GM12878 (cell line): Measurements from ENCODE around the gene EIF4E1B. TPM values are rescaled to one million over a fixed set of nuclear protein-coding genes. Genes with fewer than 3 reads are reported as not detected.

Experiments used
- ATAC-seq: fragments of 200-7000 bp; cut with Tn5 transposase; 3 replicates; pipeline ENCODE4 v1.9.1; 2020; ENCODE audit warnings: mild to moderate bottlenecking, moderate library complexity
- BruUV-seq: library from RNA; stranded (reverse); fragments of 400-500 nt; replicated peaks from 2 replicates; lab custom pipeline; 2021; lab: Mats Ljungman, UMichigan
- CTCF ChIA-PET: fragments of 300-600 bp; sonication (Branson Sonifier 250); formaldehyde crosslinking; extraction: SDS; loops from one replicate; lab custom pipeline; 2021; ENCODE audit warnings: inconsistent platforms; lab: Yijun Ruan, JAX
- POLR2A ChIA-PET: fragments of 350-600 bp; formaldehyde crosslinking; extraction: SDS; loops from one replicate; lab custom pipeline; 2021; ENCODE audit warnings: inconsistent platforms; lab: Charles Lee
- RAD21 ChIA-PET: fragments of 300-600 bp; sonication (Branson Sonifier 250); formaldehyde crosslinking; loops from one replicate; lab custom pipeline; 2023; ENCODE audit warnings: antibody characterized with exemption; ENCODE audit not compliant: unreplicated experiment; lab: Charles Lee
- SMC1A ChIA-PET: fragments of 300-600 bp; sonication (Branson Sonifier 250); formaldehyde crosslinking; loops from one replicate; lab custom pipeline; 2023; ENCODE audit not compliant: unreplicated experiment, uncharacterized antibody; lab: Charles Lee
- DNase-seq: peaks from one replicate; pipeline ENCODE4 v3.0.0-alpha.2; 2011; ENCODE audit warnings: low read depth, low spot score
- FAIRE-seq: peaks from 3 replicates; lab custom pipeline; 2011; peaks lifted over from hg19 to GRCh38; lab: Jason Lieb, UNC
- H2AFZ ChIP-seq: 2 replicates; pipeline ENCODE4 v1.6.0; 2011; ENCODE audit warnings: low read depth, low read length, control low read depth; ENCODE audit not compliant: control insufficient read depth
- H3K27ac ChIP-seq: 2 replicates; pipeline ENCODE4 v1.5.1; 2011; ENCODE audit warnings: control low read depth; ENCODE audit not compliant: control insufficient read depth, insufficient read depth
- H3K27me3 ChIP-seq, 2 experiments: replicated peaks in 1 of 2; 2 replicates each; pipeline versions ENCODE4 v1.6.0 to v1.6.1; 2011; ENCODE audit warnings: low read length in 1 of 2; ENCODE audit not compliant: control insufficient read depth in 2 of 2, insufficient read depth in 2 of 2
- H3K36me3 ChIP-seq, 2 experiments: 2 replicates each; pipeline ENCODE4 v1.5.1; 2011; ENCODE audit warnings: low read length in 1 of 2; ENCODE audit not compliant: control insufficient read depth in 2 of 2, insufficient read depth in 2 of 2
- H3K4me1 ChIP-seq: 2 replicates; pipeline ENCODE4 v1.6.1; 2011; ENCODE audit warnings: mild to moderate bottlenecking, low read length, moderate library complexity, mixed read lengths; ENCODE audit not compliant: control insufficient read depth, insufficient read depth
- H3K4me2 ChIP-seq: 2 replicates; pipeline ENCODE4 v1.6.0; 2011; ENCODE audit warnings: control low read depth; ENCODE audit not compliant: control insufficient read depth, insufficient read depth
- H3K4me3 ChIP-seq: fragments of 200-600 bp; sonication (generic); 2 replicates; pipeline ENCODE4 v1.5.1; 2016
- H3K79me2 ChIP-seq: 2 replicates; pipeline ENCODE4 v1.6.0; 2011; ENCODE audit warnings: low read length; ENCODE audit not compliant: control insufficient read depth, insufficient read depth
- H3K9ac ChIP-seq: 2 replicates; pipeline ENCODE4 v1.8.0; 2011; ENCODE audit warnings: low read length, control low read depth, mixed read lengths; ENCODE audit not compliant: control insufficient read depth, insufficient read depth
- H3K9me3 ChIP-seq: replicated peaks from 3 replicates; pipeline ENCODE4 v1.5.1; 2011; ENCODE audit warnings: mild to moderate bottlenecking, low read length; ENCODE audit not compliant: control insufficient read depth, insufficient read depth
- H4K20me1 ChIP-seq: 2 replicates; pipeline ENCODE4 v1.6.0; 2011; ENCODE audit not compliant: control insufficient read depth, insufficient read depth
- BCL11A ChIP-seq: IDR thresholded peaks from 2 replicates; pipeline ENCODE4 v1.6.1; 2011; ENCODE audit warnings: low read depth, low read length
- CBFB ChIP-seq: IDR thresholded peaks from 2 replicates; pipeline ENCODE4 v1.6.1; 2016; ENCODE audit warnings: antibody characterized with exemption, low read depth
- KAT2A ChIP-seq: conservative IDR thresholded peaks from 2 replicates; pipeline ENCODE4 v1.6.1; 2011; ENCODE audit warnings: low read depth, low read length; ENCODE audit not compliant: control insufficient read depth
- KDM1A ChIP-seq: fragments of 200-600 bp; sonication (generic); IDR thresholded peaks from 2 replicates; pipeline ENCODE4 v1.6.1; 2016; ENCODE audit warnings: borderline replicate concordance
- LARP7 ChIP-seq: fragments of 450-650 bp; IDR thresholded peaks from 2 replicates; pipeline ENCODE4 v1.6.1; 2017; ENCODE audit warnings: mild to moderate bottlenecking
- MTA2 ChIP-seq: fragments of 450-650 bp; IDR thresholded peaks from 2 replicates; pipeline ENCODE4 v1.6.1; 2016; ENCODE audit warnings: low read depth, mild to moderate bottlenecking, moderate library complexity
- RB1 ChIP-seq: fragments of 450-650 bp; formaldehyde crosslinking; IDR thresholded peaks from 2 replicates; pipeline ENCODE4 v1.6.1; 2017; ENCODE audit warnings: mild to moderate bottlenecking, borderline replicate concordance
- RFX5 ChIP-seq: IDR thresholded peaks from 2 replicates; pipeline ENCODE4 v1.6.1; 2011; ENCODE audit warnings: low read depth, low read length, improper control_type of control experiment
- SUPT20H ChIP-seq: IDR thresholded peaks from 2 replicates; pipeline ENCODE4 v1.6.1; 2011; ENCODE audit warnings: low read depth, mild to moderate bottlenecking, low read length, moderate library complexity, borderline replicate concordance; ENCODE audit not compliant: control insufficient read depth
- WGBS: methylation state at CpG from one replicate; pipeline ENCODE4 v1.1.6; 2016; ENCODE audit warnings: low lambda C conversion rate; ENCODE audit not compliant: insufficient replicate concordance, insufficient coverage; ENCODE audit errors: missing lambda C conversion rate; 5-methylcytosine and 5-hydroxymethylcytosine counted together
- in situ Hi-C: fragments of 300-500 bp; cut with MboI; formaldehyde crosslinking; loops from 9 replicates; pipeline ENCODE4 v1.14.3; 2018; ENCODE audit warnings: mixed read lengths
- intact Hi-C: fragments of 100-400 bp; cut with micrococcal nuclease; formaldehyde crosslinking; loops from one replicate; pipeline ENCODE4 v1.14.2; 2022; ENCODE audit not compliant: unreplicated experiment
- polyA plus RNA-seq, 11 experiments: library from polyadenylated mRNA; depleted of rRNA in 4 of 11; unstranded in 6 of 11; stranded (reverse) in 5 of 11; fragments of >200 nt; fragmentation: Nextera tagmentation in 4 of 11; fragmentation: Illumina TruSeq in 1 of 11; extraction: Ambion mirVana in 4 of 11; extraction: Trizol in 1 of 11; gene quantifications; 1 replicate in 1 of 11; 2 replicates in 10 of 11; pipeline versions ENCODE4 v1.2.1 to v1.2.3, GENCODE V29; 2011 to 2016; ENCODE audit warnings: inconsistent platforms in 2 of 11, missing spikeins in 2 of 11, low read depth in 1 of 11
- total RNA-seq, 4 experiments: library from RNA; depleted of rRNA in 3 of 4; stranded (reverse); fragments of >200 nt in 3 of 4; fragmentation: Illumina TruSeq in 1 of 4; extraction: Trizol in 1 of 4; gene quantifications; 2 replicates each; pipeline versions ENCODE4 v1.2.1 to v1.2.3, GENCODE V29; 2013 to 2021
- TF ChIP-seq, protein P1 (sequence below): IDR thresholded peaks from 2 replicates; pipeline ENCODE4 v1.6.1; 2012; ENCODE audit warnings: mild to moderate bottlenecking, low read depth, low read length
- TF ChIP-seq, protein P2 (sequence below): IDR thresholded peaks from 2 replicates; pipeline ENCODE4 v1.6.1; 2011; ENCODE audit warnings: mild to moderate bottlenecking, low read depth, low read length, moderate library complexity; ENCODE audit not compliant: insufficient replicate concordance
- TF ChIP-seq, protein P3 (sequence below): IDR thresholded peaks from 2 replicates; pipeline ENCODE4 v1.6.1; 2011; ENCODE audit warnings: borderline replicate concordance, low read depth, mild to moderate bottlenecking, moderate library complexity, mixed read lengths, low read length; ENCODE audit not compliant: insufficient read depth; ENCODE audit errors: extremely low read length

Gene EIF4E1B
- total and polyA plus RNA-seq, 10 of the 15 experiments (the other 5 are each of a cell fraction or from before 2014, with no cell fraction given): not detected

DNA sequence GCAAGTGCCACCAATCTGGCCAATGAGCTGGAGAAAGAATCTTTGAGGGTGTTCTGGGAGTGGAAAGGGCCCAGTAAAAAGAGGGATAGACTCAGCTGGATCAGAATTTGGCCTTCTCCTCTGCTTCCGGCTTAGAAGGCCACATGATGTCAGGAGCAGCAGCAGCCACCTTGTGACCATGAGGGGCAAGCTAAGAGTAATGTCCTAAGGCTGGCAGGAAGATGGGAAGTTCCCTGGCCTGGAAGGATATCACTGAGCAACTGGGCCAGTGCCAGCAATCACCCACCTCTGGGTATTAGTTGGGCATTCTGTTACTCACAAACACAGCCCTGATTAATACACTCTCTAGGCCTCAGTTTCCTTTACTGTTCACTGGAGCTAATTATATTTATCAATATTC lies 61.0 kb downstream of the EIF4E1B start:
- intact Hi-C loops: no loop called here
- peaks cover 0 to 4% of the 10 kb centered on the region in 2 experiments; a peak in 3 of 4 replicates for H3K27me3 ChIP-seq

More for the DNA sequence above, 61.0 kb downstream of the EIF4E1B start:
- no TSS peak for BruUV-seq
- Histone ChIP-seq H2AFZ (no peak overlapping the region), H3K4me2 (no peak overlapping the region), H3K9me3 (no peaks in the 10 kb centered on the region; the same call in 2 of the 3 replicates), H3K27ac (no peak overlapping the region), H4K20me1 (no peaks in the 10 kb centered on the region), H3K36me3 (no peaks in the 10 kb centered on the region), H3K4me3 (no peak overlapping the region), H3K4me1 (no peaks in the 10 kb centered on the region), H3K79me2 (no peaks in the 10 kb centered on the region), H3K9ac (no peak overlapping the region)
- DNase-seq (no peak), FAIRE-seq (no peak), ATAC-seq (no peak)
- TF ChIP-seq RB1 (no peak), SUPT20H (no peak), MTA2 (no peak), KAT2A (no peak), RFX5 (no peak), KDM1A (no peak), LARP7 (no peak), BCL11A (no peak), CBFB (no peak)
- TF ChIP-seq, protein P1, sequence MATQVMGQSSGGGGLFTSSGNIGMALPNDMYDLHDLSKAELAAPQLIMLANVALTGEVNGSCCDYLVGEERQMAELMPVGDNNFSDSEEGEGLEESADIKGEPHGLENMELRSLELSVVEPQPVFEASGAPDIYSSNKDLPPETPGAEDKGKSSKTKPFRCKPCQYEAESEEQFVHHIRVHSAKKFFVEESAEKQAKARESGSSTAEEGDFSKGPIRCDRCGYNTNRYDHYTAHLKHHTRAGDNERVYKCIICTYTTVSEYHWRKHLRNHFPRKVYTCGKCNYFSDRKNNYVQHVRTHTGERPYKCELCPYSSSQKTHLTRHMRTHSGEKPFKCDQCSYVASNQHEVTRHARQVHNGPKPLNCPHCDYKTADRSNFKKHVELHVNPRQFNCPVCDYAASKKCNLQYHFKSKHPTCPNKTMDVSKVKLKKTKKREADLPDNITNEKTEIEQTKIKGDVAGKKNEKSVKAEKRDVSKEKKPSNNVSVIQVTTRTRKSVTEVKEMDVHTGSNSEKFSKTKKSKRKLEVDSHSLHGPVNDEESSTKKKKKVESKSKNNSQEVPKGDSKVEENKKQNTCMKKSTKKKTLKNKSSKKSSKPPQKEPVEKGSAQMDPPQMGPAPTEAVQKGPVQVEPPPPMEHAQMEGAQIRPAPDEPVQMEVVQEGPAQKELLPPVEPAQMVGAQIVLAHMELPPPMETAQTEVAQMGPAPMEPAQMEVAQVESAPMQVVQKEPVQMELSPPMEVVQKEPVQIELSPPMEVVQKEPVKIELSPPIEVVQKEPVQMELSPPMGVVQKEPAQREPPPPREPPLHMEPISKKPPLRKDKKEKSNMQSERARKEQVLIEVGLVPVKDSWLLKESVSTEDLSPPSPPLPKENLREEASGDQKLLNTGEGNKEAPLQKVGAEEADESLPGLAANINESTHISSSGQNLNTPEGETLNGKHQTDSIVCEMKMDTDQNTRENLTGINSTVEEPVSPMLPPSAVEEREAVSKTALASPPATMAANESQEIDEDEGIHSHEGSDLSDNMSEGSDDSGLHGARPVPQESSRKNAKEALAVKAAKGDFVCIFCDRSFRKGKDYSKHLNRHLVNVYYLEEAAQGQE: no peak
- TF ChIP-seq, protein P2, sequence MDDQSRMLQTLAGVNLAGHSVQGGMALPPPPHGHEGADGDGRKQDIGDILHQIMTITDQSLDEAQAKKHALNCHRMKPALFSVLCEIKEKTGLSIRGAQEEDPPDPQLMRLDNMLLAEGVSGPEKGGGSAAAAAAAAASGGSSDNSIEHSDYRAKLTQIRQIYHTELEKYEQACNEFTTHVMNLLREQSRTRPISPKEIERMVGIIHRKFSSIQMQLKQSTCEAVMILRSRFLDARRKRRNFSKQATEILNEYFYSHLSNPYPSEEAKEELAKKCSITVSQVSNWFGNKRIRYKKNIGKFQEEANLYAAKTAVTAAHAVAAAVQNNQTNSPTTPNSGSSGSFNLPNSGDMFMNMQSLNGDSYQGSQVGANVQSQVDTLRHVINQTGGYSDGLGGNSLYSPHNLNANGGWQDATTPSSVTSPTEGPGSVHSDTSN: no peak
- TF ChIP-seq, protein P3, sequence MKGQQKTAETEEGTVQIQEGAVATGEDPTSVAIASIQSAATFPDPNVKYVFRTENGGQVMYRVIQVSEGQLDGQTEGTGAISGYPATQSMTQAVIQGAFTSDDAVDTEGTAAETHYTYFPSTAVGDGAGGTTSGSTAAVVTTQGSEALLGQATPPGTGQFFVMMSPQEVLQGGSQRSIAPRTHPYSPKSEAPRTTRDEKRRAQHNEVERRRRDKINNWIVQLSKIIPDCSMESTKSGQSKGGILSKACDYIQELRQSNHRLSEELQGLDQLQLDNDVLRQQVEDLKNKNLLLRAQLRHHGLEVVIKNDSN: no peak
- POLR2A ChIA-PET: no interaction called here
- CTCF ChIA-PET: no interaction called here
- SMC1A ChIA-PET: interaction anchor here (0.9 kb wide), 1 partner anchor 266 kb away, joined by 3 read pairs; no protein-coding TSS in a partner anchor
- in situ Hi-C loops: no loop called here
- RAD21 ChIA-PET: interaction anchor here (0.6 kb wide), 1 partner anchor 23 kb away, joined by 4 read pairs; no protein-coding TSS in a partner anchor
- 92% methylated on average over 1 of the region's 1 CpG for WGBS
